Measurements from ENCODE around the gene HSPA12B.

Gene HSPA12B

DNA sequence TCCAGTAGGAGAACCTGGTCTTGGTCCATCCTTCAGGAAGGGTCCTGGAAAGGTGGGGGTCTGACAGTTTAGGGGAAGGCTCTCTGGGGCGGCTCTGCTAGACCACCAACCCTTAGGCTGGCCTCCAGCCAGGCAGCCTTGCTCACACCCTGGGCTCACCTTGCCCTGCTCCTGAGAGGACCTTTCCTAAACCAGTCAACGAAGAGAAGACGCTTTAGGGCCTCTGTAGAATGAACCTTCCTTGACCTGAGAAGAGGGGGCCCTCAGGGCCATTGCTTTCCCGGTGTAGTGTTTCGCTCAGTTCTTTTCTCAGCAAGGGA lies 64.7 kb downstream of the HSPA12B start:
- peak overlapping the region; percentile 97 for H3K27ac ChIP-seq
- no peak for TF ChIP-seq ZFX (IDR thresholded peaks at IDR 0.05; ENCODE audit: borderline replicate concordance)
- TF ChIP-seq, protein P1, sequence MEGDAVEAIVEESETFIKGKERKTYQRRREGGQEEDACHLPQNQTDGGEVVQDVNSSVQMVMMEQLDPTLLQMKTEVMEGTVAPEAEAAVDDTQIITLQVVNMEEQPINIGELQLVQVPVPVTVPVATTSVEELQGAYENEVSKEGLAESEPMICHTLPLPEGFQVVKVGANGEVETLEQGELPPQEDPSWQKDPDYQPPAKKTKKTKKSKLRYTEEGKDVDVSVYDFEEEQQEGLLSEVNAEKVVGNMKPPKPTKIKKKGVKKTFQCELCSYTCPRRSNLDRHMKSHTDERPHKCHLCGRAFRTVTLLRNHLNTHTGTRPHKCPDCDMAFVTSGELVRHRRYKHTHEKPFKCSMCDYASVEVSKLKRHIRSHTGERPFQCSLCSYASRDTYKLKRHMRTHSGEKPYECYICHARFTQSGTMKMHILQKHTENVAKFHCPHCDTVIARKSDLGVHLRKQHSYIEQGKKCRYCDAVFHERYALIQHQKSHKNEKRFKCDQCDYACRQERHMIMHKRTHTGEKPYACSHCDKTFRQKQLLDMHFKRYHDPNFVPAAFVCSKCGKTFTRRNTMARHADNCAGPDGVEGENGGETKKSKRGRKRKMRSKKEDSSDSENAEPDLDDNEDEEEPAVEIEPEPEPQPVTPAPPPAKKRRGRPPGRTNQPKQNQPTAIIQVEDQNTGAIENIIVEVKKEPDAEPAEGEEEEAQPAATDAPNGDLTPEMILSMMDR (IDR thresholded peaks at IDR 0.05): no peak

DNA sequence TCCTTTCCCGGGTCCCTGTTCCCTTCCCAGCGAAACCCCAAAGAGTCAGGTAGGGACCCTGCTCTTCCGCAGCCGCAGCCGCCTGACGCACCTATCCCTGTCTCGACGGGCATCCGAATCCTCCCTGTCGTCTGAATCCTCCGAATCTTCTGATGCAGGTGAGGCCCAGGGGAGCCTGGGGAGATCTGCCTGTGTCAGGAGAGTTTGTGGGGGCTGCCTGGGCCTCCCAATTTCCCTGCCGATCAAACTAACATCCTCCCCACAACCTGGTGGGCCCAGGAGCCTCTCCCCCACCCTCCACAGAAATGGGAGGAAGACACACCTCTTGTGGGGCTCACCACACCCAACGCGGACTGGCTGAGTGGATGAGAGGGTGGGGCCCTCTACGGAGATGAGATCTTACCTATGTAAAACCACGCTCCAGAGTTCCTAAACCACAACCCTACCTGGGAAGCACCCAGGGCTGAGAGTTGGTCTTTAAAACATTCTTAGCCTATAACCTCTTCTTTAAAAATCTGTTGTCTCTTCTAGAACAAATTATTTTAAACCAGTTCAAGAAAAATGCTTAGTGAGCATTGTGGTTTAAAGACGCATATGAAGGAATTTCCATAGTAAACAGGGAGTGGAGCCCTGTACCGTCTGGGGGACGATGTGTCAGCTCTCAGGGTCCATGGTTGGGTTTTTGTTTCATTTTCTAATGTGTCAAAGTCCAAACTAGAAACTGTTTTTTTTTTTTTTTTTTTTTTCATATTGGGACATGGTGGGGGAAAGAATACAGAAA lies 65.3 kb downstream of the HSPA12B start:
- no peak for TF ChIP-seq ZFX (IDR thresholded peaks at IDR 0.05; ENCODE audit: borderline replicate concordance)
- TF ChIP-seq, protein P1 (IDR thresholded peaks at IDR 0.05): no peak
- peak overlapping the region; percentile 97 for H3K27ac ChIP-seq

DNA sequence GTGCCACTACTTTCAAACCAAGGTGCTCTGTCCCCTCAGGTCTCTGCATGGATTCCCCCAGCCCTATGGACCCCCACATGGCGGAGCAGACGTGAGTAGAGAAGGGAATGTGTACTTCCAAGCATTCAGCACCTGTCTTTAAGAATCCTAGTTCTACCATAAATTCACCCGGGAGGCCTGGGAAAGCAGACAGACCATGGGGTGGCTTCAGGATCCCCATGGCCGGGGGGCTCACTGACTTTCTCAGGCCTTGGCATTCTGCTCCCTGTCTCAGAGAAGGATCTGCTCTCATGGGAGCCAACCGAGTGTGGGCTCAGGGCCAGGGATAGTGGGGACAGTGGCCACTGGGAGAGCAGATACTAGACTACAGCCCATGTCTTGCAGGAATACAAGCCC lies 65.9 kb downstream of the HSPA12B start:
- H3K27ac ChIP-seq: peak overlapping the region; percentile 97
- no peak for TF ChIP-seq ZFX (IDR thresholded peaks at IDR 0.05; ENCODE audit: borderline replicate concordance)
- TF ChIP-seq, protein P1 (IDR thresholded peaks at IDR 0.05): no peak

DNA sequence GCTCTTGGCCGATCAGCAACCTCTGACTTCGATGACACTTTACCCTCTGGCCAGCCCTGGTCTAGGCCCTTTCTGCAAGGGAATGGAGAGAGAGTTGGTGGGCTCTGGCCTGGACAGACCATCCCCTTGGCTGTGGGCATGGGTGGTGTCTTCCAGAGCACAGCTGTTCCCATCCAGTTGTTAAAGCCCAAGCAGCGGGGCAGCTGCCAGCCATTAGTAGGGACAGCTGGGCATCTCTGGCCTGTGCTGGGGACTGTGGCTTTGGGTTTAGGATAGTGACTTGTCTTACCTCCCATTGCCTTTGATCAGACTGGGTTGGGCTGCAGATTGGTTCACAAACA lies 66.4 kb downstream of the HSPA12B start:
- TF ChIP-seq ZFX (IDR thresholded peaks at IDR 0.05; ENCODE audit: borderline replicate concordance): no peak
- TF ChIP-seq, protein P1 (IDR thresholded peaks at IDR 0.05): no peak
- H3K27ac ChIP-seq: peak overlapping the region; percentile 97; the same call in 1 of the 2 replicates

DNA sequence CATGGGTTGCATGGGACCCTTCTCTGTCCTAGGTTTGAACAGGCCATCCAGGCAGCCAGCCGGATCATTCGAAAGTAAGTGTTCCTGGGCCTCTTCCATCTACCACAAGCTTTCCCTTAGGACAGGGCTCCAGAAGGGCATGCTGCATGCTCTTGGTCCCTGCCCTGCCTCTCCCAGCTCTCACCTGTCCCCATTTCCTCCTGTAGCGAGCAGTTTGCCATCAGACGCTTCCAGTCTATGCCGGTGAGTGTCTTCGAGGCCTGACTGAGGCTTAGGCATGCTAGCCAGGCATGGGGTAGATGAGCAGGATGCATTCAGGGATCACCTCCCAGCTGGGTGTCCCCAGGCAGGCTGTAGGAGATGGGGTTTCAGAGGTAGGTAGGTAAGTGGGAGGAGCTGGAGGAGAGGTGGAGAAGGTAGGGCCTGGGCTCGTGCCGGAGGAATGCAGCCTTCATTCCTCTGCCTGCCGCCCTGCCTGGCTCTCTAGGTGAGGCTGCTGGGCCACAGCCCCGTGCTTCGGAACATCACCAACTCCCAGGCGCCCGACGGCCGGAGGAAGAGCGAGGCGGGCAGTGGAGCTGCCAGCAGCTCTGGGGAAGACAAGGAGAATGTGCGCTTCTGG lies 67.9 kb downstream of the HSPA12B start:
- TF ChIP-seq, protein P1 (IDR thresholded peaks at IDR 0.05): no peak
- no peak for TF ChIP-seq ZFX (IDR thresholded peaks at IDR 0.05; ENCODE audit: borderline replicate concordance)

DNA sequence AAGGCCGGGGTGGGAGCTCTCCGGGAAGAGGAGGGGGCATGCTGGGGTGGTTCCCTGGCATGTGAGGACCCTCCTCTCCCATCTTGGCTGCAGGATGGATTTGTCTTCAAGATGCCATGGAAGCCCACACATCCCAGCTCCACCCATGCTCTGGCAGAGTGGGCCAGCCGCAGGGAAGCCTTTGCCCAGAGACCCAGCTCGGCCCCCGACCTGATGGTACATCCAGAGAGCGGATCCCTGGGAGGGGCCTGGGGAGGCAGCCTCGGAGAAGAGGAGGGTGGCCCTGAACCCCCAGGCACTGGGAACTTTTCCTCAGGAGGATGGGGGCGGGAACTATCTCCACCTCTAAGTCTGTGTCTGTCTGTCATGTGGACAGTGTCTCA lies 68.4 kb downstream of the HSPA12B start:
- TF ChIP-seq, protein P1 (IDR thresholded peaks at IDR 0.05): no peak
- TF ChIP-seq ZFX (IDR thresholded peaks at IDR 0.05; ENCODE audit: borderline replicate concordance): no peak
- H3K27ac ChIP-seq: no peak overlapping the region

More for the DNA sequence above, 67.9 kb downstream of the HSPA12B start:
- H3K27ac ChIP-seq: no peak overlapping the region

DNA sequence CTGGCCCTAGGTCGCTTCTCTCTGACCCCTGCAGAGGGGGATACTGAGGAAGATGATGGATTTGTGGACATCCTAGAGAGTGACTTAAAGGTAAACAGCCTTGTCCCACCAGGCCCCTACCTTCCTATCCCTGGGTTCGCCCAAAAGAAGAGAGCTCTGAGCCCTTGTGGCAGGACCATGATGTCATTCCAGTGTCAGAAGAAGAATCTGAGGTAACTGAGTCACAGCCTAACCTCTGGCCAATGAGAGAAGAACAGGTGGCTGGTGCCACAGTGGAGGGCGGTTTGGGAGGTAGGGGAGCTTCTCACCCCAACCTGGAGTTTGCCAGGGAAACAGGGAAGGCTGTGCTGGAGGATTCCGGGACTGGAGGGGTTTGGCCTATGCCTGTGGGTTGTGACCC lies 68.8 kb downstream of the HSPA12B start:
- TF ChIP-seq, protein P1 (IDR thresholded peaks at IDR 0.05): no peak
- TF ChIP-seq ZFX (IDR thresholded peaks at IDR 0.05; ENCODE audit: borderline replicate concordance): no peak
- H3K27ac ChIP-seq: 0 out of 2 replicates have a peak overlapping the region, but pooled peaks have one; percentile 4

Measured in 22Rv1 (cell line).